NCI-H1417 (cell line): Measurements from ENCODE around the gene CRISPLD2.

Source experiments
- DNase-seq, 3 experiments: peaks; one replicate each; lab custom pipeline; 2025; lab: John Stamatoyannopoulos, UW

CRISPLD2 gene

GRCh38 chr16:84953190-84953746 lies 133.5 kb downstream of the CRISPLD2 start:
- no peak for DNase-seq

DNA sequence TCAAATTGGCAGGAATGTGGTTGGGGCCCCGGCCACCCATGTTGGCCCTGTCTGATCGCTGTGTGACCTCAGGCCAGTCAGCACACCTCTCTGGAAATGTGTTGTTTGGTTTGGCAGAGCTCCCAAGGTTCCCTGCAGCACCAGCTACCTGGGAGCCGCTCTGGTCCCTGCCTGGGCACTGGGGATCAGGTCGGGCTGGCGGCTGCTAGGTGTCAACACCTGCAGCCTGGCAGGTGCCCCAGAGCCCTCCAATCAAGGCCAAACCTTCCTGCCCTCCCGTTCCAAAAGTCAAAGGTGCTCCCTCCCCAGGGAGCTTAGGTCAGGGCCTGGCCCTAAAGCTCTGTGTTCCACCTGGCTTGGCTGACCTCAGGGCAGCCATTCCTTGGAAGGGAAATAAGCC lies 135.6 kb downstream of the CRISPLD2 start:
- DNase-seq = no peak

- no peak for DNase-seq
Observed at GRCh38 chr16:84957192-84957591, 137.4 kb downstream of the CRISPLD2 start.

DNA sequence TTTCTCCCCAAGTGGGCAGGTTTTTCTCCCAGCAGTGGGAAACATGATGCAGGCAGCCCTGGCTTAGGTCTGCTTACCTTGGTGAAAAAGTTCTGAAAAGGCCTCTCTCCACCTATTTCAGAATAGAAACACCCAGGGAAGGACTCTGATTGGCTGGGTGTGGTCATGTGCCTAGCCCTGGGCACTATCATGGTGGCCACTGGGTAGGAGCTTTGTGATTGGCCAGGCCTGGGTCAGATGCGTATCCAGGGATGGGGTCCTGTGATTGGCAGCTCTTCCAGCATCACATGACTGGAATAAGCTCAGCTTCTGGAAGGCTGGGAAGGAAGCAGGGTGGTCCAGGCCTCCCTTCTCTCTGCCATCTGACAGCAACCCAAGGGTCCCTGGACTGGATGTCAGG lies 138.0 kb downstream of the CRISPLD2 start:
- no peak for DNase-seq
